ENCODE measurements around the gene TLK1.
A peak's percentile ranks its signal among the peaks of the same experiment; 100 is the strongest.

The TLK1 gene

DNA sequence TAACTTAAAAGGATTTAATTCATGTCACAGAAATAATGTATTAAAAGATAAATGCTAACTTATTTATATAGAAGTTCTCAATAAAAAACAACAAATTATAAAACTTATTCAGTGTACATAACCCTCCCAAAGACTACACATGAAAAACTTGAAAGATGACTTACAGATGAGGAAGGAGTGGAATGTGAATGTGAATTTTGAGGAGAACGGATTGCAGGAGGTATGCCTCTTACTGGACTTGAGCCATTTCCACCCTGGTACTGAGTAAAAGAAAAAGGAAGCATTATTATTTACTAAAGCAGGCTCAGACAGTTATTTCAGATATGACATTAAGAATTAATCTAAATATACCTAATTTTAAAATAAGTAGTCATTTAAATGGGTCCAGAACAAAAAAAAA lies 104.4 kb downstream of the TLK1 start:
- no peaks in the 10 kb centered on the region for H3K27me3 Mint-ChIP-seq
- no peak overlapping the region for H3K4me3 Mint-ChIP-seq
- DNase-seq: no peak
- no peaks in the 10 kb centered on the region for H3K4me1 Mint-ChIP-seq
- H3K27ac Mint-ChIP-seq: no peak overlapping the region
- no peak for ATAC-seq
- H3K9me3 Mint-ChIP-seq: no peaks in the 10 kb centered on the region
- peaks cover 56% of the 10 kb centered on the region for H3K36me3 Mint-ChIP-seq (ENCODE audit: low read depth)

DNA sequence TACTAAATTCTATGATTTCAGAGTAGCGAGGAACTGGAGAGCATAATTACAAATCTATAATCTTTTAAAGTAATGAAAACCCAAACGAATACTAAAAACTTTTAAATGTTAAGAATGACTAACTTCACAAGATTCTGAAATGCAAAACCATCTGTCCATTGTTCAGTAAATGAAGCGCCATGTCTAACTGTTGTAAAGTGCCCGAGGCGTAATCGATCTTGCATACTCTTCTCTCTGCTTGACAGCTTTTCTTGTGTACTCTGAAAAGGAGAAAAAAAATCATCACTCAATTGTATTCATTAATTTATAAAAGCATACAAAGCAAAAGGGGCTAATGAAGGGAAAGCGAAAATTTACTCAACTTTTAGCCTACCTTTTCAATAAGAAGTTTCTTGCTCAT lies 111.0 kb downstream of the TLK1 start:
- Mint-ChIP-seq H3K27ac (no peak overlapping the region), H3K4me3 (no peak overlapping the region), H3K36me3 (ENCODE audit: low read depth) (peaks cover 56% of the 10 kb centered on the region), H3K9me3 (no peaks in the 10 kb centered on the region), H3K4me1 (peaks cover 3% of the 10 kb centered on the region), H3K27me3 (no peaks in the 10 kb centered on the region)
- ATAC-seq: no peak
- DNase-seq: no peak

DNA sequence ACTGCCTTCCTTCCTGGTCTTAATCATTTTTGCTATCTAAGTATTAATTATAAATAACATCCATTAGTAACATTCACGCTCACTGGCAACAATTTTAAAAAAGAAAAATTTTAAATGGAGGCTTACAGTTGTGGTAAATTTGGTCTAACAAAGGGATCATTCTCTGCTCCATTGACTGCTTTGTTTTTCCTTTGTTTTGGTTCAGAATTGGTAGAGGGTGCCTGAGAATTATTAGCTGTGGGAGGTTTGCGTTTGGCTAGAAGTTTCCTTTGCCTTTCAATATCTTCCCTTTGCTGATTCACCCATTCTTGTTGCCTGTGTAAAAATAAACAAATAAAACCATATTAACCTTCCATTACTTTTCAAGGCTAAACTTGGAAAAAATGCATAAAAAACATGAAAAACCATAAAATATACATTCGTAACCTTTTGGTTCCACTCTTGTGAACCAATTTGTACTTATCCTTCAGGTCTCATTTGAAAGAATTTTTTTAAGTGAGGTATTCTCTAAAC lies 114.6 kb downstream of the TLK1 start:
- DNase-seq: no peak
- Mint-ChIP-seq H3K27ac (no peak overlapping the region), H3K36me3 (ENCODE audit: low read depth) (peaks cover 59% of the 10 kb centered on the region), H3K9me3 (no peaks in the 10 kb centered on the region), H3K27me3 (no peaks in the 10 kb centered on the region), H3K4me3 (no peak overlapping the region), H3K4me1 (peaks cover 24% of the 10 kb centered on the region)
- ATAC-seq: no peak

DNA sequence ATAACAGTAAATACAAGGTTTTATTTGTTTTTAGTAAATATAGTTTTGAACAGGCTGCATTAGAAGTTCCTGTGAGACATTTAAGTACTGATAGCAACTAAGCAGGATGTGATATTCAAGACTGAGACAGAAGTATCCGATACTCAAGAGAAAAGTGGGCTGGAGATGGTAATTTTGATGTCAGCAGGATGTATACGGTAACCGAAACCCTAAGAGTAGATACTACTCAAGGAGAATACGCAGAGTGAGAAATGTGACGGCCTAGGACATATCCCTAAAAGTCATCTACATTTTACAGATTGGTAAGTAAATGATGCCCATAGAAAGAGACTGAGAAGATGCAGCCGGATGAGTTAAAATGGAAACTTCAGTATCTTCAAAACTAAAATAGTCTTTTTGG lies 116.3 kb downstream of the TLK1 start:
- H3K36me3 Mint-ChIP-seq (ENCODE audit: low read depth): peaks cover 63% of the 10 kb centered on the region
- ATAC-seq: no peak
- no peaks in the 10 kb centered on the region for H3K27me3 Mint-ChIP-seq
- no peak overlapping the region for H3K4me3 Mint-ChIP-seq
- DNase-seq: no peak
- peaks cover 24% of the 10 kb centered on the region for H3K4me1 Mint-ChIP-seq
- H3K9me3 Mint-ChIP-seq: no peaks in the 10 kb centered on the region
- H3K27ac Mint-ChIP-seq: peak overlapping the region; percentile 47

DNA sequence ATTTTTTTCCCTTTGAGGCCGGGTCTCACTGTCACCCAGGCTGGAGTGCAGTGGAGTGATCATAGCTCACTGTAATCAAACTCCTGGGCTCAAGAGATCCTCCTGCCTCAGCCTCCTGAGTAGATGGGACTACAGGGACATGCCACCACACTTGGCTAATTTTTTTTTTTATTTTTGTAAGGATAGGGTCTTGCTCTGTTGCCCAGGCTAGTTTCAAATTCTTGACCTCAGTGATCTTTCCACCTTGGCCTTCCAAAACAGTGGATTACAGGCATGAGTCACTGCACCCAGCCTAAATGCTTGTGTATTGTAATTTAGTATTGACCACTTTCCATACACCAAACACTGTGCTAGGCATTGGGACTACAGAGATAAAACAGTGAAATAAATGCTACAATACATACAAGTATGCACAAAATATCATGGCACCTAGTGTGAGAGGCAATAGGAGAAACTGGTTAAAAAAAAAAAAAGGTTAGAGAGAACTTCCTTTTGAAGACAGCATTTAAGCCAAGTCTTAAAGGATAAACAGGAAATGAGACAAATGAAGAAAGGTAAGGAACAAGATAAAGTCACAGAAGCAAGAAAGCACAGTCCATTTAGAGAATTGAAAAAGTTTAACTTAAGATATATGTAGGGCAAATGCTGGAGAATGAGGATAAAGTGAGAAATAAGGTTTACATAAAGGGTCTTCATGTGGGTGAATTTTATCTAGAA lies 118.3 kb downstream of the TLK1 start:
- Mint-ChIP-seq H3K36me3 (ENCODE audit: low read depth) (peaks cover 69% of the 10 kb centered on the region), H3K4me3 (no peak overlapping the region), H3K27ac (peak overlapping the region; percentile 30), H3K27me3 (no peaks in the 10 kb centered on the region), H3K9me3 (no peaks in the 10 kb centered on the region), H3K4me1 (peaks cover 24% of the 10 kb centered on the region)
- ATAC-seq: no peak
- no peak for DNase-seq

DNA sequence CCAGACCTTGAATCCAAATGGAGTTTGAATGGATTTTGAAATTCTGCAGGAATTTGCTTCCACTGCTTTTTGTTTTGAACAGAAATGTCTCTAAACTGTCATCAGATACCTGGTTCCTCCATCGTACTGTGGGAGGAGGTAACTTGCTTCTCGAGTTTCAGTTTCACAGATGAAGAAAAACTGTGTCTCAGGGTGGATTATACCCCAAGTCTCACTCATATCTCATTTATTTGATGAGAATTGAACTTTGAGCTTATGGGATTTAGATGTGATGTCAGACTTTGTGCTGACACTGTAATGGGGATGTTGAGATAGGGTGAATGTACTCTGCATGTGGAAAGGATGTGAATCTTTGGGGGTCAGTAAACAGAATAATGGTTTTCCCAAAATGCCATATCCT lies 124.2 kb downstream of the TLK1 start:
- Mint-ChIP-seq H3K4me1 (peaks cover 2% of the 10 kb centered on the region), H3K4me3 (no peak overlapping the region), H3K27me3 (no peaks in the 10 kb centered on the region), H3K36me3 (ENCODE audit: low read depth) (peaks cover 62% of the 10 kb centered on the region), H3K27ac (no peak overlapping the region), H3K9me3 (peaks cover 7% of the 10 kb centered on the region)
- DNase-seq: no peak
- no peak for ATAC-seq

DNA sequence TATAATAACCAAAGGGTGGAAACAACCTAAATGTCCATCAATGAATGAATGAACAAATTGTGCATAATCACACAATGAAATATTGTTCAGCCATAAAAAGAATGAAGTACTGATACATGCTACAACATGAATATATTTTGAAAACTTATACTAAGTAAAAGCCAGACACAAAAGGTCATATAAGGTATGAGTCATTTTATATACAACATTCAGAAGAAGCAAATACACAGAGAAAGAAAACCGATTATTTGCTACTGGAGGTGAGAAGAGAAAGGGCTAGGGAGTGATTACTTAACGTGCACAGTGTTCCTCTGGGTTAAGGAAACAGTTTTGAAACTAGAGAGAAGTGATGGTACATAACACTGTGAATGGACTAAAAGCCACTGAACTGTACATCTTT lies 126.4 kb downstream of the TLK1 start:
- Mint-ChIP-seq H3K36me3 (ENCODE audit: low read depth) (peaks cover 58% of the 10 kb centered on the region), H3K4me1 (peaks cover 2% of the 10 kb centered on the region), H3K27me3 (no peaks in the 10 kb centered on the region), H3K4me3 (no peak overlapping the region), H3K9me3 (peaks cover 7% of the 10 kb centered on the region), H3K27ac (no peak overlapping the region)
- ATAC-seq (no peak), DNase-seq (no peak)

DNA sequence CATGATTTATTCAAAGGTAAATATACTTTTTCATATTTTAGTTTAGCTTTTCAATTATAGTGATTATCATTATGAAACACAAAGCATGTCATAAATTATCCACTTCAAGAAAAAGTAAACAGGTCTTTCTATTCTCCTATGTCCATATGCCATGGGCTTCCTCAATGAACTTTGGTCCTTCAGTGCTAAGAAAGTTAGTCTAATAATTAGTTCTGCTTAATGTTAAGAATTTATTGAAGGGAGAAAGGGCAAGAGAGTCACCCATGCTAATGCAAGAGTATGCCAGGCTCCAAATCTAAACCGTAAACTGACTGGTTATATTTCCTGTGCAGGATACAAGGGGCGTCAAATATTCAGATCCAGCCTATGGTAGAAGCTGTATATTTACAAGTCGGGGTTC lies 135.5 kb downstream of the TLK1 start:
- Mint-ChIP-seq H3K4me1 (no peaks in the 10 kb centered on the region), H3K9me3 (no peaks in the 10 kb centered on the region), H3K27ac (no peak overlapping the region), H3K27me3 (no peaks in the 10 kb centered on the region), H3K4me3 (no peak overlapping the region), H3K36me3 (ENCODE audit: low read depth) (peaks cover 36% of the 10 kb centered on the region)
- no peak for ATAC-seq
- no peak for DNase-seq

DNA sequence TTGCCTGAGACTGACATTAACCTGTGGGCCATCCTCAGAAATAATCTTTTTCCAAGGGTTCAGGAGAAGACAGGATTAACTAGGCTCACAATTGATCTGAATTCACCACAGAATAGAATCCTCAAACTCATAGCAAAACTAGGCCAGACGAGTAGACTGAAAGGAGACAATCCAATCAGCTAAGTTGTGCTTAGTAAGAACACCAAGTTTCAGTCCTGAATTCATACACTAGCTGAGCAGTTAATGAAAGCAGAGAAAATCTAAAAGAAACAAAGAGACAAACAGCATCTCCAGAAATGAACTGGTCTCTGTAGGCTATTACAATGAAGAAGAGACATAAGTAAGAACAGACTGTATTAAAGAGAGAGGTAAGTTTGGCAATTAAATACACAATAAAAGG lies 142.2 kb downstream of the TLK1 start:
- no peak overlapping the region for H3K27ac Mint-ChIP-seq
- ATAC-seq (peak; percentile 63), DNase-seq (no peak)
- H3K4me1 Mint-ChIP-seq: peaks cover 11% of the 10 kb centered on the region
- H3K9me3 Mint-ChIP-seq: no peaks in the 10 kb centered on the region
- peaks cover 33% of the 10 kb centered on the region for H3K36me3 Mint-ChIP-seq (ENCODE audit: low read depth)
- H3K4me3 Mint-ChIP-seq: no peak overlapping the region
- H3K27me3 Mint-ChIP-seq: no peaks in the 10 kb centered on the region

DNA sequence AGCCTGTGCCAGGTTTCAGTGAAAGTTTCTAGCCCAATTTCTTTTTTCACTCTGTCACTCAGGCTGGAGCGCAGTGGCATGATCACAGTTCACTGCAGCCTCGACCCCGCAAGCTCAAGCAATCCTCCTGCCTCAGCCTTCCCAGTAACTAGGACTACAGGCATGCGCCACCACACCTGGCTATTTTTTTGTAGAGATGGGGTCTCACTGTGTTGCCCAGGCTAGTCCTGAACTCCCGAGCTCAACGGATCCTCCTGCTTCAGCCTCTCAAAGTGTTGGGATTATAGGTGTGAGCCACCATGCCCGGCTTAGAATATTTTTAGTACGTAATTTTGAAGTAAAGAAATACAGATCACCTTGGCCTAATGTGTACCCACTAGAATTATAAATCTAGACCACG lies 144.6 kb downstream of the TLK1 start:
- H3K36me3 Mint-ChIP-seq (ENCODE audit: low read depth): peaks cover 30% of the 10 kb centered on the region
- no peak overlapping the region for H3K27ac Mint-ChIP-seq
- DNase-seq (no peak), ATAC-seq (no peak)
- H3K4me1 Mint-ChIP-seq: peaks cover 11% of the 10 kb centered on the region
- no peaks in the 10 kb centered on the region for H3K27me3 Mint-ChIP-seq
- H3K4me3 Mint-ChIP-seq: no peak overlapping the region
- H3K9me3 Mint-ChIP-seq: no peaks in the 10 kb centered on the region

DNA sequence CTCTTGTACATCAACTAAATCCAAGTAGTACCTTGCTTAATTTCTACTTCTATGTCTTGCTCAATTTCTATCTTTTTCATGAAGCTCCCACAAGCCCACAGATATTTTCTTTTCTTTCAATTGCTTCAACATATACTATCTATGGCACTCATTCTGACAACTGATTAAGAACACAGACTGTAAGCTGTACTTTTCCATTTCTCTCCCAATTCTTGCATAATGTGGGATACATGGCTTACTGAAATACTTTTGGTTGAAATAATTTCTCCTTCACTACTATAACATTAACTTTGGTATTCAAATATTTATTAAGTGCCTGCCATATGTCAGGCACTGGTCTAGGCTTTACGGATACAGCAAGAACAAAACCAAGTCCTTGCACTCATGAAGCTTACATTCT lies 146.8 kb downstream of the TLK1 start:
- H3K27me3 Mint-ChIP-seq: no peaks in the 10 kb centered on the region
- ATAC-seq (no peak), DNase-seq (no peak)
- H3K9me3 Mint-ChIP-seq: no peaks in the 10 kb centered on the region
- H3K36me3 Mint-ChIP-seq (ENCODE audit: low read depth): peaks cover 41% of the 10 kb centered on the region
- H3K4me1 Mint-ChIP-seq: peaks cover 8% of the 10 kb centered on the region
- no peak overlapping the region for H3K27ac Mint-ChIP-seq
- H3K4me3 Mint-ChIP-seq: no peak overlapping the region

DNA sequence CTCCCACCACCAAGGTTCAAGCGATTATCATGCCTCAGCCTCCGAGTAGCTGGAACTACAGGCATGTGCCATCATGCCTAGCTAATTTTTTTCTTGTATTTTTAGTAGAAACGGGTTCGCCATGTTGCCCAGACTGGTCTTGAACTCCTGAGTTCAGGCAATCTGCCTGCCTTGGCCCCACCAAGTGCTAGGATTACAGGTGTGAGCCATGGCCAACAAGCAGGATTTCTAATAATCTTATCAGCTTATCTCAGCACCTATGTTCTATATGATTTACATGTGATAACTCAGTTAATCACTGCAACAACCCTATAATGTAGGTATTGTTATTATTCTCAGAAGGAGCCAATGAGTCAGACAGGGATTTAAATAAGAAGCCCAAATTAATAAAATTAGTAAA lies 151.3 kb downstream of the TLK1 start:
- ATAC-seq (no peak), DNase-seq (no peak)
- Mint-ChIP-seq H3K27ac (no peak overlapping the region), H3K4me1 (peaks cover 11% of the 10 kb centered on the region), H3K9me3 (no peaks in the 10 kb centered on the region), H3K4me3 (no peak overlapping the region), H3K36me3 (ENCODE audit: low read depth) (peaks cover 50% of the 10 kb centered on the region), H3K27me3 (no peaks in the 10 kb centered on the region)

DNA sequence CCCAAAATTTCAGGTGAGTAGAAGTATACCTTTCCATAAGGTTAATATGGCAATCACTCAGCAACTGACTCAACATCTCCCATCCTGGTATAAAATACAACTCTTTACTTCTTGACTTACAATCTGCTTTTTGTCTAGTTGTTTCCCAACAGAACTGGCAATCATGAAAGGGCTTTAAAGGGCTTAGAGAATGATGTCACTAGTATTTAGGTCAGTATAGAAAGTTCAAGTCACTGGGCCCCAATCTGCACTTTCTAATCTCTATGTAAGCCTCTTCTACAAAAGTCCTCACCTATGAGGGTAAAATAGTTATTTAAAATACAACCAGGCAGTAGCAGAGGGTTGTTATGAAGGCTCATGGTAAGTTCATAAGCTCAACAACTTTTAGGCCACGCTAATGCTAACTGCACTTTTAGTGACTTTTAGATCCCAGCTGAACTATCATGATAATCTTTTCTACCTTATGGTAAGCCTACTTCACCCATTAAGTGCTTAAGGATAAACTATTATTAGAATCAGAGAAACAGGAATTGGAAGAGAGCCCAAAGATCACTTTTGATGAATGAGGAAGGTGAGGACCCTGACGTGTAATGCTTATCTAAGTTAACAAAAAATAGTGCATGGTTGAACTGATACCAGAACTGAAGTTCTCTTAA lies 152.0 kb downstream of the TLK1 start:
- ATAC-seq: peak; percentile 28
- Mint-ChIP-seq H3K27ac (no peak overlapping the region), H3K36me3 (ENCODE audit: low read depth) (peaks cover 52% of the 10 kb centered on the region)

DNA sequence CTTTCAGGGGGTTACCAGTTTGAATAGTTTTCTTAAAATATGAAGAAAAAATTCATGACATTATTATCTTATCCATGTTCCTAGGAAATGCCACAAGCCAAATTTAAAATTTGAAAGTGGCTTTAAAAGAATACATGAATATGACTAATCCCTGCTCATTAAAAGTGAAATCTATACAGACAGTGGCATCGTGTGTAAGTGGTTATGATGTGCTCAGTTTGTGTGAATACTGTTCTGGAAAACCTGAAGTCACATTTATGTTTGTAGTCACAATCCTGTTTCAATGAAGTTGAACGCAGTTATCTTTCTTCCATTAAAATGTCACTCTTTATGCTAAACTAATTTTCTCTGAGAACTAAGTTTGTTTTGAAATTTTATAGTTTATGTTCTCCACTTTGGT lies 155.9 kb downstream of the TLK1 start:
- Mint-ChIP-seq H3K27ac (peak overlapping the region; percentile 81), H3K36me3 (ENCODE audit: low read depth) (peaks cover 47% of the 10 kb centered on the region), H3K4me1 (peaks cover 12% of the 10 kb centered on the region), H3K9me3 (no peaks in the 10 kb centered on the region), H3K27me3 (no peaks in the 10 kb centered on the region), H3K4me3 (peak overlapping the region; percentile 36)
- peak; percentile 81 for ATAC-seq
- no peak for DNase-seq

More for the DNA sequence above, 152.0 kb downstream of the TLK1 start:
- peaks cover 12% of the 10 kb centered on the region for H3K4me1 Mint-ChIP-seq
- no peak overlapping the region for H3K4me3 Mint-ChIP-seq
- DNase-seq: no peak
- no peaks in the 10 kb centered on the region for H3K9me3 Mint-ChIP-seq
- H3K27me3 Mint-ChIP-seq: no peaks in the 10 kb centered on the region

DNA sequence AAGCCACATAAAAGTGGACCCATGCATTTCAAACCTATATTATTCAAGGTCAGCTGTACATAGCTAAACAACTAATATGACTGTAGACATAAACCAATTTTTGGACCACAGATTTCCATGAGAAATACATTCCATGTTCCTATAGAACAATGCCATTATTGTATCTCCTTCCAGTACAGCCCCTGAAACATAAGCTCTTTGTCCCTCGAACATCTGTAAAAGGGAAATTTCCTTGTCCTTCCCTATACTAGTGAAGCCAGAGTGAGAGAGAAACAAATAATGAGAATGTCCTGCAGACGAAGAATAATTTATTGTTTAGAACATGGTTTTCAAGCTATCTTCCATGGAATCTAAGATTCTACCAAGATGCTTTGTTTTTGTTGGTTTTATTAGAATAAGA lies 156.3 kb downstream of the TLK1 start:
- Mint-ChIP-seq H3K27ac (no peak overlapping the region), H3K27me3 (no peaks in the 10 kb centered on the region), H3K4me1 (peaks cover 12% of the 10 kb centered on the region), H3K4me3 (no peak overlapping the region), H3K9me3 (no peaks in the 10 kb centered on the region), H3K36me3 (ENCODE audit: low read depth) (peaks cover 46% of the 10 kb centered on the region)
- ATAC-seq: no peak
- no peak for DNase-seq
